GM19463 (cell line): ENCODE results near the gene ARHGAP10.
A peak's percentile ranks its signal among the peaks of the same experiment; 100 is the strongest.

Experiments used
- ATAC-seq: cut with Tn5 transposase; IDR thresholded peaks from one replicate; pipeline ENCODE4 v1.9.1; 2021; ENCODE audit warnings: mild to moderate bottlenecking, moderate library complexity; ENCODE audit not compliant: unreplicated experiment

Gene ARHGAP10

DNA sequence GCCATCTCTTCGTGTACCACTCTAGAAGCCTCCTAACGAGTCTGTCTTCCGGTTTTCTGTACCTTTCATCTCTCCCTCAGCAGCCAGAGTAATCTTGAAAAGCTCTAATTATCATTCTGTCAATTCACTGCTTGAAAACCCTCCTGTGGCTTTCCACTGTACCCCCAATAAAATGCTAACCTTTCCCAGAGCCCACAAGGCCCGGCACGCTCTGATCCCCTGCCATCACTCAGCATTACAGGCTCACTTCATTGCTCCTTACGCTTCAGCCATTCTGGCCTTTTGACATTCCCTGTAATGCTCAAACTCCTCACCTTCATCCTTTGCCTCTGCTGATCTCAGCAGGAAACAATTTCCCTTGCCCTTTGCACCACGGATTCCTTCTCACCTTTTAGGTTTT lies 112.9 kb downstream of the ARHGAP10 start:
- no peak for ATAC-seq

DNA sequence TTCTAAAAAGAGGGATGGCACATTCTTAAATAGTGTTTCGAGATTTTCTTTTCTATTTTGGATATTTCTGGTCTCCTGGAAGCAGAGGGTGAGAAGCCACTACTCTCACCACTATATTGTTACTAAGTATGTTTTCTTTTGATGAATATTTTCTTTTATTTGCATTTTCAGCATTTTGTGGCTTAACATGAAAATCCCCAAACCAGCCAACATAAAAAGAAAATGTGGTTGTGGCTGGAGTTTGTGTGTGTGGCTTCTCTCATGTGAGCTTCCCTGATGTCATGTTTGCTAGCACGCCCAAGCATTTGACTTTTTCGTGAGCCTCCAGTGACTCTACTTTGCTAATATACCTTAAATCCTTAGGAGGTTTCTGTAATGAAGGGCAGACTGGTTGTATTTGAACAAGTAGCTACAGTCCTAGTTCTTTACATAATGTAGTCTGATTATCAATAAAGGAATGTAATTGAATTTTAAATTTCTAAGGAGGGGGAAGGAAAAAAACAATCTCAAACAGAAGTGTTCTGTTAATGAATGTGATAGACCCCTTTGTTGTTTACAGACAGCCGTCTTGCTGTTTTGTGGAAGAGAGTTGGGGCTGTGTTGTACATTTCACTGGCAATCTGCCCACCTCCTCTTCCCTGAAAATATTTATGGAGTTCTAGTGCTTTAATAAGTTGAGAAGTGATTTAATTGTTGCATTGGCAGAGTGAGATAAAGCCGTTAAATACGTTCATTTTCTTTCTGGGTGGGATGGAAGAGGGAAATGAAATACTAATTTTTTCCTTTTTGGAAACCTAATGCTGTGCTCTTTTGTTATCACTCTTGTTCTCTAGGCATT lies 114.6 kb downstream of the ARHGAP10 start:
- peak; percentile 84 for ATAC-seq

DNA sequence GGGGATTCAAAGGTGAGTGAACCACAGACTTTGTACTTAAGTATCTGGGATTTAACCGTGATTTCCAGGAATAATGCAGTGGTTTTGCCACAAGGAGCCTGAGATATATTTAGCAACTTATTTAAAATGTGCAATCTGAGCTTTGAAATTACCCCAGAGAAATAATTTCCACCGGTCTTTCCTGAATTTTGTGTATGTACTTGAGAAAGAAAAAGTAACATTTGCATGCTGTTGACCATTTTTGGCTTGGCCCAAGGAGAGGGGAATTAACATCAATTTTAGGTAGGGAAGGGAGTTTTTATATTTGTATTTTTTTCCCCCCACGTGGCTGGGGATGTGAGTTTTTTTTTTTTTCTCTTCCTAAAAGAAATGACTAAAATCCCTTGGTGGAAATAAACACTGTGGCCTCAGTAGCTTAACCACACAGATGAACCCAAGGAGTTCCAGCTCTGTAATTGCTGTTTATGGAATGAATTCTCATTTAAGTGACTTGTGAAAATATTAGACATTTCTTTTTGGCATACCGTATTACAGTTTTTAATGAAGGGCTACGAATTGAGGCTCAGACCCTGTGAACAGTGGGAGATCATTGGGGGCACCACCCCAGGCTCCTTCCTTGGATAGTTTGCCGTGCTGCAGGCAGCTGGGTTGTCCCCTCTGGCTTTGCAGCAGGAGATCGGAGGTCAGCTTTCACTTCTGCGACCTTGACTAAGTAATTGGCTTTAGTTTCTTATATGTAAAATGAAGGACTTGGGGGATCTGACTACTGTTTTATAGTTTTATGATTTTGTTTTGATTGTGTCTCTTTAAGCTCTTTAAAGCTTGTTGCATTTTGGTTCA lies 116.1 kb downstream of the ARHGAP10 start:
- ATAC-seq, result no peak

DNA sequence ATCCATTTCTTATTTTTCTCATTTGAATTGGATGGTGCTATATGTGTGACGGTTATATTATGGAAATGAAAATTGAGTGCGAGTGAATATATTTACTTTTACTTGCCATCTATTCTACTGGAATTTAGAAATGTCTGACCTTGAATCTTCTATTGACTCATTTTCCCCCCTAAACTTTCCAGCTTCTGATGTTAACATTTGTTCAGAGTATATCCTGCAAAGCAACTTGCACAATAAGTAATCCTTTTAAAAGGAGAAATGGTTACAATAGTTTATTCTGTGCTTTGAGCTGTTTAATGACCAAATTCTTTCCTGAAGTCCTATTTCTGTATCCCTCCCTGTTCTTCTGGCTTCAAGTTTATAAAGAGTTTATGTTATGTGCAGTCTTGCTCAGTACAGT lies 116.7 kb downstream of the ARHGAP10 start:
- ATAC-seq, result no peak

DNA sequence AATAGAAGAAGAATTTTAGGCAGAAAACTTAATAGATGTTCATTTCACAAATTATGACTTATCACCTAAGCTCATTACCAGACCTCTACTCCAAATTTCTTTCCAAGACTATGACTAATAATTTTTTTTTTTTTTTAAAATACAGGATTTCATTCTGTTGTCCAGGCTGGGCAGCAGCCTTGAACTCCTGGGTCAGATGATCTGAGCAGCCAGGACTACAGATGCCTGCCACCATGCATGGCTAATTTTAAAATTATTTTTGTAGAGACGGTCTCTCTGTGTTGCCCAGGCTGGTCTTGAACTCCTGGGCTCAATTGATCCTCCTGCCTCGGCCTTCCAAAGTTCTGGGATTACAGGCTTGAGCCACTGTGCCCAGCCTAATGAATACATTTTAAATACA lies 119.2 kb downstream of the ARHGAP10 start:
- no peak for ATAC-seq

DNA sequence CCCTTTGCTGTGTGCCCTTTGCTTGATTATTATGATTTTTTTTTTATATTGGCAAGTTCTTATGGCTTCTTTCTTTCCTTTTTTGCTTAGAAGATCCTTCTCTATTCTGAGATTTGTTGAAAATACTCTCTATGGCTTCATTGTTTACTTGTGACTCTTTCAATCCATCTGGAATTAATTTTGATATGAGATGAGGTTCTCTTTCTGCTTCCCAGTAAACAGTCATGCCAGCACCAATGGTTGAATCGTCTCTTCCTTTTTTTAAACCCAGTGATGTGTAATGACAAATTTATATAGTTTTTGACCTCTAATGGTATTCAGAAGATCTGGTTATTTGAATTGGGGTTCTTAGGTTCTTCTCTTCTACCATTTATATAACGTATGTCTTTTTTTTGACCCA lies 121.8 kb downstream of the ARHGAP10 start:
- ATAC-seq, result no peak

DNA sequence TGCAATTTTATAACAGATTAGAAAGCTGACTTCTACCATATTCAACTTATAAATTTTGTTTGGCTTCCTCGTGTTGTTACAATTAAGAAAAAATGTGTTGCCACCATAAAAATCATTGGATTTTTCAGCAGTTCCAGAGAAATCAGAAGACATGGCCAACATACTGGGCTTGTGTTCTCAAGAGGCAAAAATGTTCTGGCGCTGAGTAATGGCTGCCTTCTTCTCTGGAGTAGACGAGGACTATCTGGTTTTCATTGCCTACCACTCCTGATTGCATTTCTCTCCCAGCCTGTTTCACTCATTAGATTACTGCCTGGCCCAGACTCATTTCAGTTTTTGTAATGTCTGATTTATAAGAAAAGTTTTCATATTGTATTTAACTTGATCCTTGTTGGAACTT lies 122.3 kb downstream of the ARHGAP10 start:
- no peak for ATAC-seq

DNA sequence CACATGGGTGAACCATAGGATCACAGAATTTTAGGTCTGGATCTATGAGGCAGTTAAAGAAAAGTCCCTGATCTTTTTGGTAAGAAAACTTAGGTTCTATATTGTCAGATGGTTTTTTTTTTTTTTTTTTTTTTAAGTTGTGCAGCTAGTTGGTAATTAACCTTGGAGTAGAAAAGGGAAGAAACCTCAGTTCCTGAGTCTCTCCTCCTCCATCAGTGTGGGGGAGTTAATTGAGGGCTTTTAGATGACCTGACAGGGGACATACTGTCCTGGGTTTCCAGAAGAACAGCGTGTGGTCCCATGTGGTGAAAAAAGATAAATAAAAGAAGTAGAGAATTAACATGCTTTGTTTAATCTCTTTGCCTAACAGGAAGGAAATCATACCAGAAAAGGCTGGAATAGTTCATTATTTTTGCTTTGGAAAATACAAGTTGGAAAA lies 123.7 kb downstream of the ARHGAP10 start:
- no peak for ATAC-seq

DNA sequence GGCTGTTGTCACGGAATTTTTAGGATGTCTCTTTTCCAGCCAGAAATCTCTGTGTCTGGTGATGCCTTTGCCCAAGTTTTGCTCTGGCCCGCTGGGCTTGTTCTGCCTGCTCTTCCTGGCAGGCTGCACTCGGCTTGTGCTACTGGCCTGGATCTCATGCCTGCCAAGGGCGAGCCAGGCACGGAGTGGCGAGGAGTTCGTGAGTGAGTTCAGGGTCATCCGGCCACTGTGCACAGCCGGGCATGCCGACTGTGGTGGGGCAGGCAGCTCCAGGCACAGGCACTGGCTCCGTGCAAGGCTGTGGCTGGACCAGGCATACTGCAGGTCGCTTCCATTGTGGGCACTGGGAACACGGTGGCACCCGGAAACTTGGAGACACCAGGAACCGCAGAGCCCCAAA lies 129.1 kb downstream of the ARHGAP10 start:
- ATAC-seq, result no peak

DNA sequence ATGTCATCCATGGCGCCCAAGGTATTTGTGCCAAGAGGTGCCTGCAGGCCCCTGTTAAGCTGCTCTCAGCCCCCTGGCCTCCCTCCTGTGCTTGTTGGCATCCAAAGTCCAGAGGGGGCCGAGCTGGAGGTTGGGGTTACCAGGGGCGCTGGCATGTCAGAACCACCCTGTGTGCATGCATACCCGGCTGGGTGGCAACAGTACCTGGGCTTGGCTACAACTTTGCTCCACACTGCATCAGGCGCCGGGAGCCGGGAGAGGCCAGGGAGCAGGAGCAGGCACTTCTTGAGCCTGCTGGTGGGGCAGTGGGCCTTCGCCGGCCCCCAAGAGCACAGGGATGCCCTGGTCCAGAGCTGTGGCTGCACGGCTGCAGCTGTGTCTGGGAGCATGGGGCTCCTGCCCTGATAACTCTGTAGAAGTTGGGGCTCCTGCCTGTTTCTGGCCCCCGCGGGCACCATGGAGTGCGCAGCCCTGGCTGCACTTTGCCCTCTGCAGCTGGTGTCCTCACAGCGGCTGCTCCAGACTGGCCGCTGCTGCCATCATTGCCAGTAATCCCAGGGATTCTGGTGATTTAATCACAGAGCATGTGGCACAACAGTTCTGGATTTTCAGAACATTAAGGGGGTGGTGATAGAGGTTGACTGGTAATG lies 130.3 kb downstream of the ARHGAP10 start:
- ATAC-seq, result no peak

DNA sequence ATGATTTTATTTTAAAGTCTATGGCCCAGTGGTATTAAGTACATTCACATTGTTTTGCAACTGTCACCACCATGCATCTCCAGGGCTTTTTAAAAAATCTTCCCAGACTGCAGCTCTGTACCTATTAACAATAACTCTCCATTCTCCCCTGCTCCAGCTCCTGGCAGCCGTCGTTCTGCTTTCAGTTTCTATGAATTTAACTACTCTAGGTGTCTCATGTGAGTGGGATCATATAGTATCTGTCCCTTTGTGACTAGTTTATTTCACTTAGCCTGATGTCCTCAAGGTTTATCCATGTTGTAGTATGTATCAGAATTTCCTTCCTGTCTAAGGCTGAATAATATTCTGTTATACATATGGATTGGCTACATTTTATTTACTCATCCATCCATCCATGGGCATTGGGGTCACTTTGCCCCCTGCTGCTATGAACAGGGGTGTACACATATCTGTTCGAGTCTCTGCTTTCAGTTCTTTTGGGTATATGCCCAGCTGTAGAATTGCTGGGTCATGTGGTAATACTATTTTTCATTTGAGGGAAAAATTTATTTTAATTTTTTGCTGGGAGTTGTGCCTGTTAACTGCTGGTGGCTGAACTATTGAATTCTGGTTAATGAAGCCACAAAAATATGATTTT lies 131.3 kb downstream of the ARHGAP10 start:
- peak; percentile 58 for ATAC-seq

DNA sequence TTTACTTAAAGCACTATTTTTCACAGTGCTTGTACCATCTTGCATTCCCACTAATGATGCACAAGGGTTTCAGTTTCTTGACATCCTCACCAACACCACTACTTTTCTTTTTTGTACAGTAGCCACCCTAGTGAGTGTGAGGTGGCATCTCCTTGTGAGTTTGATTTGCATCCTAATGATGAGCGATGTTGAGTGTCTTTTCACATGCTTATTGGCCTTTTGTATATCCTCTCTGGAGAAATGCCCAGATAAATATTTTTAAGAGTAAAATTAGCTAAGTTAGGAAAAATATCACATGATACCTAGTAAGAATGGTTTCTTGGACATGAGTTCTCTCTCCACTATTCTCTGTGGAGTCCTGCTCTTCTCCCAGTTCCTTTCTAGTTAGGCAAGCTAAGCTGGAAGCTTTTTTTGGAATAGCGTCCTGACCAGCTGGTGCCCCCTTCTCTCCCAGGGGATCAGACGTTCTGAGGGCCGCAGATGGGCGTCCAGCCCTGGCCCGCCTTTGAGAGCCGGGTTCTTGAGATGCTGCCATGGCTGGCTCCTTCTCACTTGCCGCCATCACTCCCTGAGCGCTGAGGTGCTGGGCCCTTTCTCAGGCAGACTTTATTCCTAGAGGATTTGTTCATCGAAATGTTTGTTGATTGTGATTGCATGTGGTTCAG lies 132.1 kb downstream of the ARHGAP10 start:
- no peak for ATAC-seq

DNA sequence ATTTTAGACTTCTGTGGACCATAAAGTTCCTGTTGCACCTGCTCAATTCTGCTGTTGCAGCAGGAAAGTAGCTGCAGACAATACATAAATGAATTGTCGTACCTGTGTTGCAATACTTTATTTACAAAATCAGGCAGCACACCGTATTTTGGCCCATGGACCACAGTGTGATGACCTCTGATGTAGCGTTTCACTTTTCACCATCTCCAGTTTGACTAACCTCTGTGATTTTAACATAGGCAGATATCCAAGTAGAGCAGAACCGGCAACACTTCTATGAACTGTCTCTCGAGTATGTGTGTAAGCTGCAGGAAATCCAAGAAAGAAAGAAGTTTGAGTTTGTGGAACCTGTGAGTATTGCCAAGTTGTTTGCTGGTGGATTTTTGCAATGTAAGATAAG lies 132.7 kb downstream of the ARHGAP10 start:
- no peak for ATAC-seq

DNA sequence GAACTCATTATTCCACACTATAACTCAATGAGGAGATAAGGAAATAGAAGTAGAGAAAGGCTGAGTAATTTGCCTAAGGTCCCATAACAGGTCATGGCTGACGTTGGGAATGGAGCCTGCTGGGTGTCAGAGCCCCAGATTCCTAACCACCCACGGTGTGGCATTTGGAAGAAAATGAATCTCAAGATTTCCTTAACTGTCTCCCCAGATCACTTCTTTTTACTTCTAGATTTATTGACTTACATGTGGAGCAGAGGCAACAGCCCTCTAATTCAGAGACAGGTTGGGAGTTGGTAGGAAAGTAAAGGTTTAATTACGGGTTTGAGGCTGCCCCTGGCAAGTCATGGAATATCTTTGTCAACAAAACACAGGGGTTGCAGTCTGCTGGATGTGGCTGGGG lies 134.0 kb downstream of the ARHGAP10 start:
- ATAC-seq, result no peak

DNA sequence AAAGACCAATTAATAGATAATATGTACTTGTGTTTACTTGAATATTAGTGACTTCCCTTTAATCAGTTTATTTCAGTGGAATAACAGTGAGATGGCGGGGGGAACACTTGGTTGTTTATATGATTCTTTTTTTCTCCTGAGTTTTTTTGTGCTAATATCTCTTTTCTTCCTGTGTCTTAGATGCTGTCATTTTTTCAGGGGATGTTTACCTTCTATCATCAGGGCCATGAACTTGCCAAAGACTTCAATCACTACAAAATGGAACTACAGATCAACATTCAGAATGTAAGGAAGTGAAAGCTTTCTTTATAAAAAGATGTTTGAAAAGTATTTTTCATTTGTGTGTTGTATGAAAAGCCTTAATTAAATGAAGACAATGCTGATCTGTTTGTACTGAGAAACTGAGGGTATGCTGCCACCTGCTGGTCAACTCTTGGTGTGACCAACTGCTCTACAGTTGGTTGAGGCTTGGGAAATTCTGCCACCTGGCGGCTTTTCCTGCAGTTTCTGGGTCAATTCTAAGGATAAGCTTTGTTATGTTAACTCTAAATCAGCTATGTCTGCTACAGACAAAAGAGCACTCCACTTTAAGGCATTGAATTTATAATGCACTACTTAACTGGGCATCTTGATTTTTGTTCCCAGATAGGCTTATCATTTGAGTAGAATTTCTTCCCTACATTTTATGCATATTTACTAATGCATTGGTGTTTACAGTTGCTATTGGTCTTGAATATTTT lies 134.8 kb downstream of the ARHGAP10 start:
- ATAC-seq, result peak; percentile 73

DNA sequence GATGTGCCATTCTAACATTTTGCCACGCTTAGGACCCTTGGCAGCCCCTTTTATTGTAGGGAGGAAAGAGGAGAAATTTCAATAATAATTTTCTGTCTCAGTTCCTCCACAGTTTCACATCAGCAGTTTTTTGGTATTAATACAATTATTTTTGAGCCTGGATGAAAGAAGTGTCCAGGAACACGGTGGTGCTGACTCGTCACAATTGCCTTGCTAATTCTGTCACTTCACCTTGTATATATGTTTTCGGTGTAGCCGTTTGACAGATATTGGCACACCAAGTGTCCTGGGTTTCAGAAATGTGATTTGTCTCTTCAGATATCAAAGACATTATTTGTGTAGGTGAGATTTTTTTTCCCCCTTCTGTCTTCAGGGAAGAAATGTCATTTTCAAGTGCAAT lies 142.2 kb downstream of the ARHGAP10 start:
- no peak for ATAC-seq

DNA sequence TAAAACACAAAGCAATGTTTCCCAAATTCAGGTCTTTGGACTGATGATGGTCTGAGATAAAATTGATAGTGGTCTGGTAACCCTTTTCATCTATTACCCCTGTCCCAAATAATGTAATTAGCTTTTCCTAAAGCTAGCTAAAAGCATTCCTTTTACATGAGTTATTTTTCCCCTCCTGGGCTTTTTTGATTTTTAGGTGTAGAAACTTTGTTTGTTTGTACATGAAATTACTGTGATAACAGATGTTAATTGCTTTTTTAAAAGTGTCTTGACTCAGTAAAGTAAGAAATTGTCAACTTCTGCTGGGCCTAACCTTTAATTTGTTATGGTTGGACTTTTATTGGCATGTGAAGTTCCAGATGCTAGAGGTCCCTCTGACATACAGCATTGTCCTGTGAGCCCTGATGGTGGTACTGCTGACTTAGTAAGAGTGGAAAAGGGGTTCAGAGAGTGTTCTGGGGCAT lies 145.5 kb downstream of the ARHGAP10 start:
- ATAC-seq, result no peak

DNA sequence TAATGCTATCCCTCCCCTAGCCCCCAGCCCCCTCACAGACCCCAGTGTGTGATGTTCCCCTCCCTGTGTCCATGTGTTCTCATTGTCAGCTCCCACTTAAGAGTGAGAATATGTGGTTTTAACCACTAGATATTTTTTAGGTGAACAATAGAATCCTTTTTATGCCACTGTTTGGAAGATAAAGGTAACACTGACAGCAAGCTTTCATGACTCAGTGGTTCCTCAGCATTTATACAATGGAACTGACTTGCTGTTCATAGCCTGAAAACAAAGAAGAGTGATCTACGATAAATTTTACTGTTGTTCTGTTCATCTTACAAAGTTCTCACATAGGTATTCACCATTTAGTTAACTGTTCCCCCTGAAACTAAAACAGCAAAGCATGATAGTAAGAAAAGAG lies 147.8 kb downstream of the ARHGAP10 start:
- no peak for ATAC-seq

DNA sequence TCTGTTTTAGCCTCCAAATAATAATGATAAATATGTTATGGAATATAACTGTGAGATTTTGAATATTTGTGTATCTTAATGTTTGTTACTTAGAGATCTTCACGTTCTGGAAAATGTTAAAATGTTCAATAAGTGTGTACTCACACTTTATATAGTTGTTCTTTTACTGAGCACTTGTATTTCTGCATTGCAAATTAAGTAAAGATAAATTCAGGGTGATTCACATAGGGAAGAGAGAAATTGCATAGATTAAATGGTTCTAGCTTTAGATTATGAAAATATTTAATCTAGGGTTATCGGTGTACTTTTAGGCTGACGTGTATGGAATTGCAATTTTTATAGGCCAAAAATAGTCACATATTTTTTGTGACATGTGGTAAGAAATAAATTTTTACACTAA lies 148.6 kb downstream of the ARHGAP10 start:
- ATAC-seq, result no peak

DNA sequence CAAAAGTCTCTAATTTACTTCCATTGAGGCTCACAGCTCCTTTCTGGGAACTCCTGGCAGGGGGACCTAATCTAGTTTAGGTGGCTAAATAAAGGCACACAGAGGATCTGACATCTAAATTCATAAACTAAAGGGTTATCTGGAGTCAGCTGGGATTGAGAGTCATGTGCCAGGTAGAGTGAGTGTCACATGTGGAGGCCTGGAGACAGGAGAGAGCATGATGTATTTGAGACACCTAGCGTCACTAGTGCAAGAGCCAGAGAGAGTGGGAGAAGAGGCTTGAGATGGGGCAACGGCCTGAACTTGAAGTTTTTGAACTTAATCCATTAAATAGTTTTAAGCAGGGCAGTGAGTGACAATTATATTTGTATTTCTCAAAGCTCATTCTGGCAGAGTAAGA lies 152.6 kb downstream of the ARHGAP10 start:
- ATAC-seq, result no peak
